GM12874 (cell line): ENCODE data around the gene ZSWIM5.

Experiments used
- TF ChIP-seq, protein P1 (sequence below): IDR thresholded peaks from 2 replicates; pipeline ENCODE4 v1.5.1; 2011; ENCODE audit warnings: low read depth, mild to moderate bottlenecking, control low read depth, low read length, moderate library complexity; ENCODE audit not compliant: insufficient read depth

ZSWIM5 gene

DNA sequence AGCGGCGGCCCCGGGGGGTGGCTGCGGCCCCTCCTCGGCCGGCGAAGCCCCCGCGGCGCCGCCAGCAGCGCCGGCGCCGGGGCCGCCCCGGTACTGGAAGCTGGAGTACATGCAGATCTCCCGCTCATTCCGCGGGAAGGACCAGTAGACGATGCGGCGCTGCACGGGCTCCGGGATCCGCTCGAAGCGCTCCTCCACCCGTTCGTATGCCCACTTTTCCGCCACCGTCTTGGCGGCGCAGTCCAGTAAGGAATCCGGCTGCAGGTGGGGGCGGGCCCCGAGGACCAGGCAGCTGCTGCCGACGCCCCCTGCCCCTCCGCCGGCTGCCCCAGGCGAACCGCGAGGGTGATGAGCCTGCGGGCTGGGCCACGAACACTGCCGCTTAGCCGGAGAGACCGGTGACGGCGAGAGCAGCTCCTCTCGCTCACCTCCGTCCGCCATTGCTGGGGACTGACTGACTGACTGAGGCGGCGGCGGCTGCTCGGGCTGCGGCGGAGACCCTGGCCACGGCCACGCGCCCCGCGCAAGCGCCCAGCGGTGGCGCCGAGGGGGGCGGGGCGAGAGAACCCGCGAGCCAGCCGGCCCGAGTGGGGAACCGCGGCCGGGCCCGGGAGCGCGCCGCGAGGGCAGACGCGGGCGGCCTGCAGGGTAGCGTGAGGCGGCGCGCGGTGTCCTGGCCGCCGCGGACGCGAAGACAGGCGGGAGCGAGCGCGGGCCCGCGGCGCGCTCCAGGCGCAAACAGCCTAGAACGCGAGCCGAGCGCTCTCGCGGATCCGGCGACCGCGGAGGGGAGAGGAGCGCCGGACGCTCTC lies at the start of gene ZSWIM5:
Gene ZSWIM5, minus strand, starts transcription at position 696 of the 812 bp plus-strand sequence. Its CDS starts 255 bp downstream, at position 441.
- TF ChIP-seq, protein P1, sequence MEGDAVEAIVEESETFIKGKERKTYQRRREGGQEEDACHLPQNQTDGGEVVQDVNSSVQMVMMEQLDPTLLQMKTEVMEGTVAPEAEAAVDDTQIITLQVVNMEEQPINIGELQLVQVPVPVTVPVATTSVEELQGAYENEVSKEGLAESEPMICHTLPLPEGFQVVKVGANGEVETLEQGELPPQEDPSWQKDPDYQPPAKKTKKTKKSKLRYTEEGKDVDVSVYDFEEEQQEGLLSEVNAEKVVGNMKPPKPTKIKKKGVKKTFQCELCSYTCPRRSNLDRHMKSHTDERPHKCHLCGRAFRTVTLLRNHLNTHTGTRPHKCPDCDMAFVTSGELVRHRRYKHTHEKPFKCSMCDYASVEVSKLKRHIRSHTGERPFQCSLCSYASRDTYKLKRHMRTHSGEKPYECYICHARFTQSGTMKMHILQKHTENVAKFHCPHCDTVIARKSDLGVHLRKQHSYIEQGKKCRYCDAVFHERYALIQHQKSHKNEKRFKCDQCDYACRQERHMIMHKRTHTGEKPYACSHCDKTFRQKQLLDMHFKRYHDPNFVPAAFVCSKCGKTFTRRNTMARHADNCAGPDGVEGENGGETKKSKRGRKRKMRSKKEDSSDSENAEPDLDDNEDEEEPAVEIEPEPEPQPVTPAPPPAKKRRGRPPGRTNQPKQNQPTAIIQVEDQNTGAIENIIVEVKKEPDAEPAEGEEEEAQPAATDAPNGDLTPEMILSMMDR, result no peak

DNA sequence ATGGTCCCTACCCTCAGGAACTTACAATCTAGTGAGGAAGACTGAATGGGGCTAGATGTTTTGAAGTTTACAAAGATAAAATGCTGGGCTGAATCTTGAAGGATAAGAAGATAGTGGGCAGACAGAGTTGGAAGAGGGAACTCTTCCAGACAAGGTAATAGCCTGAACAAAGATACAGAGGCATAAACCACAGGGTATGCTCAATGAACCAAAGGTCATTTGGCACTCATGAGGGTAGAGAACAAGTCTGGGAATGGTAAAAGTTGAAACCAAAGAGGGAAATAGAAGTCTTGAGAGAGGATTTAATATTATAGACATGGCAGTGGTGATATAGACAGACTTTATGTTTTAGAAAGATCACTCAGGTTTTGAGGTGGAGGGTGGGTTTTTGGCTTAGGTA lies 48.1 kb upstream of the ZSWIM5 start:
- TF ChIP-seq, protein P1, result no peak

- TF ChIP-seq, protein P1, result no peak
These were observed 44.1 kb upstream of the ZSWIM5 start for GRCh38 chr1:45250544-45250943.

DNA sequence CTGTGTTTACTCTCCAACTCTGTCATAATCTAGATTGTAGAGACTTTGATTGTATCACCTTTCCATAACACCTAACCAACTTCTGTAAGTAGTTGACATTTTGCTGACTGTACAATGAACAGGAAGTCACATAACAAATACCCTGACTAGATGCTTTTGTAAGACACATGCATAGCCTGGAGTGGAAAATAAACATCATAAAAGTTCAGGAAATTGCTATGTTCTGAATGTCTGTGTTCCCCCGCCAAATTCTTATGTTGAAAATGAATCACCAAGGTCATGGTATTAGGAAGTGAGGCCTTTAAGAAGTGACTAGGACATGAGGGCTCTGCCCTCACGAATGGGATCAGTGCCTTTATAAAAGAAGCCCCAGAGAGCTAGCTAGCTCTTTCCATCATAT lies 40.4 kb upstream of the ZSWIM5 start:
- TF ChIP-seq, protein P1, result no peak

DNA sequence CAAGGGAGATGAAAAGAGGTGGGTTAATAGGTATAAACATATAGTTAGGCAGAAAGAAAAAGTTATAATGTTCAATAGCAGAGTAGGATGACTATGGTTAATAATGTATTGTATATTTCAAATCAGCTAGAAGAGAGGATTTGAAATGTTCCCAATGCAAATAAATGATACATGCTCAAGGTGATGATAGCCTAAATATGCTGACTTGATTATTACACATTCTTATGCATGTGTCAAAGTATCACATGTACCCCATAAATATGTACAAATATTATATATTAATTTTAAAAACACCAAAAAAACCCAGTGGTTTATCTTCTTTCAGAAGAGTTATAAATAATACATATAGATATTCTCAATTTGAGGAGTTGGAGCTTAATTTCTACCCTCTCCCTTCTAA lies 38.3 kb upstream of the ZSWIM5 start:
- TF ChIP-seq, protein P1, result no peak

- TF ChIP-seq, protein P1, result no peak
These were observed 37.3 kb upstream of the ZSWIM5 start for GRCh38 chr1:45243476-45244343.

DNA sequence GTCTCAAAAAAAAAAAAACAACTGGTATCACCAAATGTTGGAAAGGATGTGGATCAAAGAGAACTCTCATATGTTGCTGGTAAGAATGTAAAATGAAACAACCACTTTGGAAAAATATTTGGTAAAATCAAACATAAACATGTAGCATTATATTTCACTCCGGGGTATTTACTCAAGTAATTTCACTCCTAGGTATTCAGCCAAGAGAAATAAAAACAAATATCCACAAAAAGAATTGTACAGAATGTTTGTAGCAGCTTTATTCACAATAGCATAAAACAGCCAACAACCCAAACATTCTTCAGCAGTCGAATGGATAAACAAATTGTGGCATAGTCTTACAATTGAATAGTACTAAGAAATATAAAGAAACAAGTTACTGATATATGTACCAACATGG lies 32.4 kb upstream of the ZSWIM5 start:
- TF ChIP-seq, protein P1, result no peak
